Spinal cord (tissue), 10 donors: ENCODE results near the gene LDLRAD1. TPM values are rescaled to one million over a fixed set of nuclear protein-coding genes. Genes with fewer than 3 reads are reported as not detected.
"Not testable (repeated sequence)": the region's sequence is repeated elsewhere in the genome, so short reads cannot be mapped to it uniquely, and the experiment has no call there.

ENCODE experiments used
- DNase-seq, 6 donors: peaks; one replicate each; pipeline versions ENCODE4 v3.0.0 to v3.0.0-alpha.2; 2013 to 2015; ENCODE audit warnings: low spot score in 6 of 6, low read depth in 4 of 6
- H3K27ac ChIP-seq: one replicate; pipeline ENCODE4 v1.5.1; 2013; ENCODE audit warnings: low read depth, low read length, control low read depth
- H3K27me3 ChIP-seq: one replicate; pipeline ENCODE4 v1.6.1; 2013; ENCODE audit warnings: low read length; ENCODE audit not compliant: control insufficient read depth, insufficient read depth
- H3K36me3 ChIP-seq: one replicate; pipeline ENCODE4 v1.6.1; 2013; ENCODE audit warnings: low read length; ENCODE audit not compliant: control insufficient read depth, insufficient read depth
- H3K4me1 ChIP-seq: one replicate; pipeline ENCODE4 v1.6.1; 2013; ENCODE audit warnings: low read length; ENCODE audit not compliant: control insufficient read depth, insufficient read depth
- H3K4me3 ChIP-seq: one replicate; pipeline ENCODE4 v1.5.1; 2013; ENCODE audit warnings: low read depth, low read length, control low read depth
- H3K9me3 ChIP-seq: one replicate; pipeline ENCODE4 v1.6.1; 2013; ENCODE audit warnings: low read length; ENCODE audit not compliant: control insufficient read depth, insufficient read depth
- WGBS: methylation state at CpG from one replicate; pipeline ENCODE4 v1.1.5; 2013; ENCODE audit warnings: missing lambda C conversion rate; ENCODE audit not compliant: insufficient coverage; 5-methylcytosine and 5-hydroxymethylcytosine counted together
- polyA plus RNA-seq, 2 donors: library from polyadenylated mRNA; unstranded; fragments of 120-200 nt; gene quantifications; one replicate each; pipeline ENCODE4 v1.2.1, GENCODE V29; 2013; ENCODE audit not compliant: insufficient read length in 2 of 2
- total RNA-seq, 2 donors: library from RNA; depleted of rRNA in 1 of 2; stranded (reverse); fragments of 120-200 nt in 1 of 2; fragments of >200 nt in 1 of 2; gene quantifications; one replicate each; pipeline versions ENCODE4 v1.2.3 to v1.2.4, GENCODE V29; 2013 to 2014
- donor health status: healthy.

Gene LDLRAD1
- total and polyA plus RNA-seq, 4 donors = not detected

GRCh38 chr1:54019562-54020176 is 1.7 kb upstream of the LDLRAD1 start:
- WGBS = 95% methylated on average over 6 of the region's 10 CpGs
- H3K27ac ChIP-seq, H3K4me3 ChIP-seq, H3K36me3 ChIP-seq, H3K4me1 ChIP-seq, H3K27me3 ChIP-seq, DNase-seq, H3K9me3 ChIP-seq: not testable (repeated sequence)

GRCh38 chr1:54018635-54019034 is 649 bp upstream of the LDLRAD1 start:
- H3K36me3 ChIP-seq = no peaks in the 10 kb centered on the region
- DNase-seq = no peak
- no peak overlapping the region for H3K4me3 ChIP-seq
- peaks cover 4% of the 10 kb centered on the region for H3K27me3 ChIP-seq
- WGBS = 75% methylated on average over 2 of the region's 5 CpGs
- no peaks in the 10 kb centered on the region for H3K9me3 ChIP-seq
- H3K27ac ChIP-seq = no peak overlapping the region
- no peaks in the 10 kb centered on the region for H3K4me1 ChIP-seq

- WGBS = 56% methylated on average over 7 of the region's 8 CpGs
- Histone ChIP-seq H3K9me3 (no peaks in the 10 kb centered on the region), H3K27me3 (peaks cover 4% of the 10 kb centered on the region), H3K36me3 (no peaks in the 10 kb centered on the region), H3K27ac (no peak overlapping the region), H3K4me3 (no peak overlapping the region), H3K4me1 (no peaks in the 10 kb centered on the region)
- DNase-seq = no peak
Measured at GRCh38 chr1:54016343-54017282, 1.4 kb downstream of the LDLRAD1 start.

GRCh38 chr1:54014009-54014629 is 3.9 kb downstream of the LDLRAD1 start:
- WGBS = 56% methylated on average over 14 of the region's 17 CpGs
- no peaks in the 10 kb centered on the region for H3K9me3 ChIP-seq
- H3K27me3 ChIP-seq = peaks cover 4% of the 10 kb centered on the region
- no peak overlapping the region for H3K27ac ChIP-seq
- H3K4me1 ChIP-seq = no peaks in the 10 kb centered on the region
- H3K4me3 ChIP-seq = no peak overlapping the region
- no peak for DNase-seq
- no peaks in the 10 kb centered on the region for H3K36me3 ChIP-seq

GRCh38 chr1:54013393-54014008 is 4.5 kb downstream of the LDLRAD1 start:
- no peaks in the 10 kb centered on the region for H3K4me1 ChIP-seq
- no peaks in the 10 kb centered on the region for H3K9me3 ChIP-seq
- peaks cover 4% of the 10 kb centered on the region for H3K27me3 ChIP-seq
- no peak for DNase-seq
- no peak overlapping the region for H3K4me3 ChIP-seq
- 81% methylated on average over 8 of the region's 8 CpGs for WGBS
- no peak overlapping the region for H3K27ac ChIP-seq
- no peaks in the 10 kb centered on the region for H3K36me3 ChIP-seq

GRCh38 chr1:54012863-54013262 is 5.1 kb downstream of the LDLRAD1 start:
- no peak overlapping the region for H3K4me3 ChIP-seq
- no peak for DNase-seq
- 90% methylated on average over 3 of the region's 8 CpGs for WGBS
- H3K4me1 ChIP-seq = no peaks in the 10 kb centered on the region
- H3K27ac ChIP-seq = no peak overlapping the region
- no peaks in the 10 kb centered on the region for H3K9me3 ChIP-seq
- no peaks in the 10 kb centered on the region for H3K36me3 ChIP-seq
- peaks cover 3% of the 10 kb centered on the region for H3K27me3 ChIP-seq

- Histone ChIP-seq H3K27ac (no peak overlapping the region), H3K4me1 (no peaks in the 10 kb centered on the region), H3K36me3 (no peaks in the 10 kb centered on the region), H3K9me3 (no peaks in the 10 kb centered on the region), H3K4me3 (no peak overlapping the region), H3K27me3 (no peaks in the 10 kb centered on the region)
- DNase-seq = no peak
- 94% methylated on average over 9 of the region's 9 CpGs for WGBS
Measured at GRCh38 chr1:54012008-54012325, 6.0 kb downstream of the LDLRAD1 start.

GRCh38 chr1:54011316-54012007 is 6.5 kb downstream of the LDLRAD1 start:
- no peaks in the 10 kb centered on the region for H3K4me1 ChIP-seq
- 88% methylated on average over 8 of the region's 9 CpGs for WGBS
- no peaks in the 10 kb centered on the region for H3K36me3 ChIP-seq
- H3K4me3 ChIP-seq = no peak overlapping the region
- no peaks in the 10 kb centered on the region for H3K9me3 ChIP-seq
- no peak for DNase-seq
- H3K27ac ChIP-seq = no peak overlapping the region
- H3K27me3 ChIP-seq = no peaks in the 10 kb centered on the region

GRCh38 chr1:54010415-54011117 is 7.4 kb downstream of the LDLRAD1 start:
- Histone ChIP-seq H3K4me3 (no peak overlapping the region), H3K27me3 (no peaks in the 10 kb centered on the region), H3K4me1 (no peaks in the 10 kb centered on the region), H3K27ac (no peak overlapping the region), H3K9me3 (no peaks in the 10 kb centered on the region), H3K36me3 (no peaks in the 10 kb centered on the region)
- DNase-seq = no peak
- whole genome bisulfite sequencing = 81% methylated on average over 2 of the region's 5 CpGs
